Smooth muscle cell (in vitro differentiated cells): Measurements from ENCODE around the gene IGSF8. TPM values are rescaled to one million over a fixed set of nuclear protein-coding genes. Genes with fewer than 3 reads are reported as not detected.

Experiments used
- DNase-seq: peaks from one replicate; lab custom pipeline; 2025; ENCODE audit not compliant: unreplicated experiment; lab: John Stamatoyannopoulos, UW
- H2AFZ ChIP-seq: fragments of 200-600 bp; sonication (generic); 2 replicates; pipeline ENCODE4 v1.6.0; 2016; ENCODE audit warnings: antibody characterized with exemption, low read depth, mild to moderate bottlenecking
- H3F3A ChIP-seq: fragments of 200-600 bp; sonication (generic); 2 replicates; pipeline ENCODE4 v1.6.0; 2017; ENCODE audit warnings: antibody characterized with exemption, low read depth
- H3K27ac ChIP-seq: fragments of 200-600 bp; sonication (generic); 2 replicates; pipeline ENCODE4 v1.5.1; 2016; ENCODE audit warnings: low read depth, mild to moderate bottlenecking
- H3K27me3 ChIP-seq: fragments of 200-600 bp; sonication (generic); 2 replicates; pipeline ENCODE4 v1.6.1; 2016; ENCODE audit warnings: low read depth, mild to moderate bottlenecking
- H3K36me3 ChIP-seq: fragments of 200-600 bp; sonication (generic); 2 replicates; pipeline ENCODE4 v1.5.1; 2016; ENCODE audit warnings: low read depth
- H3K4me1 ChIP-seq: fragments of 200-600 bp; sonication (generic); 2 replicates; pipeline ENCODE4 v1.5.1; 2016; ENCODE audit warnings: low read depth
- H3K4me2 ChIP-seq: fragments of 200-600 bp; sonication (generic); 2 replicates; pipeline ENCODE4 v1.6.0; 2016; ENCODE audit warnings: mild to moderate bottlenecking
- H3K4me3 ChIP-seq: fragments of 200-600 bp; sonication (generic); 2 replicates; pipeline ENCODE4 v1.5.1; 2016; ENCODE audit warnings: mild to moderate bottlenecking
- H3K79me2 ChIP-seq: fragments of 200-600 bp; sonication (generic); 2 replicates; pipeline ENCODE4 v1.6.0; 2016; ENCODE audit warnings: low read depth, mild to moderate bottlenecking
- H3K9ac ChIP-seq: fragments of 200-600 bp; sonication (generic); 2 replicates; pipeline ENCODE4 v1.6.0; 2016; ENCODE audit warnings: low read depth
- H3K9me3 ChIP-seq: fragments of 200-600 bp; sonication (generic); replicated peaks from 2 replicates; pipeline ENCODE4 v1.5.1; 2016; ENCODE audit warnings: low read depth
- H4K20me1 ChIP-seq: fragments of 200-600 bp; sonication (generic); 2 replicates; pipeline ENCODE4 v1.6.0; 2016; ENCODE audit warnings: low read depth
- CTCF ChIP-seq: fragments of 200-600 bp; sonication (generic); IDR thresholded peaks from 2 replicates; pipeline ENCODE4 v1.5.1; 2017; ENCODE audit warnings: borderline replicate concordance, mild to moderate bottlenecking, antibody characterized with exemption; ENCODE audit not compliant: insufficient read depth, poor library complexity, severe bottlenecking
- WGBS: methylation state at CpG from one replicate; pipeline ENCODE4 v1.1.7; 2016; ENCODE audit warnings: low lambda C conversion rate; 5-methylcytosine and 5-hydroxymethylcytosine counted together
- polyA plus RNA-seq: library from polyadenylated mRNA; unstranded; fragments of >200 nt; fragmentation: Nextera tagmentation; extraction: Ambion mirVana; gene quantifications from 2 replicates; pipeline ENCODE4 v1.2.1, GENCODE V29; 2016
- total RNA-seq: library from RNA; depleted of rRNA; stranded (reverse); fragments of >200 nt; gene quantifications from 2 replicates; pipeline ENCODE4 v1.2.3, GENCODE V29; 2014

The IGSF8 gene
- total and polyA plus RNA-seq, 2 experiments from 2014 or later: 20.8 to 30.2 TPM

- no peak for DNase-seq
- no peak for TF ChIP-seq CTCF
- 64% methylated on average over 1 of the region's 1 CpG for WGBS
- Histone ChIP-seq H3K4me3 (no peak overlapping the region), H3K9me3 (no peaks in the 10 kb centered on the region), H3K27me3 (no peaks in the 10 kb centered on the region), H3F3A (no peaks in the 10 kb centered on the region), H4K20me1 (no peaks in the 10 kb centered on the region), H3K4me1 (peaks cover 34% of the 10 kb centered on the region), H3K4me2 (peak overlapping the region; percentile 65), H3K79me2 (no peaks in the 10 kb centered on the region), H3K9ac (no peak overlapping the region), H3K27ac (no peak overlapping the region), H3K36me3 (no peaks in the 10 kb centered on the region), H2AFZ (no peak overlapping the region)
Observed at GRCh38 chr1:160117300-160117699, 18.9 kb upstream of the IGSF8 start.

DNA sequence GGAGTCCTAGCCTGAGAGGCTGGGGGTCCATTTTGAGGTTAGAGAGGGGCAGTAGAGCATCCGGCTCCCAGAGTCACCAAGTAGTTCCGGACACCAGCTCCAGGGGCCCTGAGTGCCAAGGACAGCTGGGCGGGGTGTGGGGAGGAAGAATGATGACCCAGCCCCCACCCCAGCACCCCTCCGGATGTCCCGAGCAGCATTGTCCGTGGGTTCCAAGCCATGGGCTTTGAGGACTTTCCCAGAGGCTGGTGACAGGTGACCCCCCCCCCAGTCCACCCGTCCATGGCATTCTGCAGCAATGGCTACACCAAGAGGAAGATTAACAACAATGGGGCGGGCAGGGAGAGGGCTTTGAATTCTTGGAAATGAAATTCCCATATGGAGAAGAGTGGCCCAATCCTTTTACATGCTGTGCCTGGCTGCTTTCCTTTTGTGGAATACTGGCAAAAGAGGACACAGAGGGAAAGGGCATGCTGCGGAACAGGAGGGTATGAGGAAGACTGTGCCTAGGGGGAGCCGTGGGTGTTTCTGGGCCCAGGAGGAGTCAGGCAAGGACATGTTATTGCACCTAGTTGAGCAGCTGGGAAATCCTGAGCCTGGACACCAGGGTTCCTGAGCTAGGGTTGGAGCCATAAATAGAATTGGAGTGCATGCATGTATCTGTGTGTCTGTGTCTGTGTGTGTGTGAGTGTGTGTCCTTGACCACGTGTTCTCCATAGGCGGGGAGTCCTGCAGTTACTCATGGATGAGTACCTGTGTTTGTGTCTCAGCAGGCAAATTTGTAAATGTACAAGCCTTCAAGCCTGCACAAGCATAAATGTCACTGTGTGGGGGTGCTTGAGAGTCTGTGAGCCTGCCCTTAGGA, 18.1 kb upstream of the IGSF8 start:
- H3K27ac ChIP-seq: no peak overlapping the region
- 84% methylated on average over 11 of the region's 12 CpGs for WGBS
- no peak overlapping the region for H3K4me3 ChIP-seq
- no peak overlapping the region for H3K4me2 ChIP-seq
- no peaks in the 10 kb centered on the region for H4K20me1 ChIP-seq
- H3K9ac ChIP-seq: no peak overlapping the region
- peaks cover 34% of the 10 kb centered on the region for H3K4me1 ChIP-seq
- H3F3A ChIP-seq: no peaks in the 10 kb centered on the region
- H3K36me3 ChIP-seq: no peaks in the 10 kb centered on the region
- no peaks in the 10 kb centered on the region for H3K27me3 ChIP-seq
- H3K79me2 ChIP-seq: no peaks in the 10 kb centered on the region
- no peak for TF ChIP-seq CTCF
- no peak for DNase-seq
- H3K9me3 ChIP-seq: no peaks in the 10 kb centered on the region
- no peak overlapping the region for H2AFZ ChIP-seq

- no peaks in the 10 kb centered on the region for H3F3A ChIP-seq
- H3K4me3 ChIP-seq: no peak within 1 kb of the TSS
- peaks cover 34% of the 10 kb centered on the region for H3K4me1 ChIP-seq
- no peak for DNase-seq
- no peaks in the 10 kb centered on the region for H3K79me2 ChIP-seq
- H2AFZ ChIP-seq: no peak within 1 kb of the TSS
- H3K9ac ChIP-seq: no peak within 1 kb of the TSS
- no peak for TF ChIP-seq CTCF
- no peaks in the 10 kb centered on the region for H3K27me3 ChIP-seq
- WGBS: 42% methylated on average over 12 of the region's 16 CpGs
- H3K36me3 ChIP-seq: no peaks in the 10 kb centered on the region
- H3K27ac ChIP-seq: no peak within 1 kb of the TSS
- H3K4me2 ChIP-seq: no peak within 1 kb of the TSS
- H4K20me1 ChIP-seq: no peaks in the 10 kb centered on the region
- no peaks in the 10 kb centered on the region for H3K9me3 ChIP-seq
Observed at GRCh38 chr1:160115545-160116282, 17.3 kb upstream of the IGSF8 start, which contains the start of gene ATP1A2. Gene ATP1A2 (plus strand): TSS chr1:160115759. CDS start chr1:160115862, 103 bp downstream.
